ENCODE results near the gene SLCO1C1. TPM values are rescaled to one million over a fixed set of nuclear protein-coding genes. Genes with fewer than 3 reads are reported as not detected.

SLCO1C1 gene
- total RNA-seq, 1 experiment from 2014 or later: not detected

- Histone ChIP-seq H3K36me3 (ENCODE audit: low read depth) (no peaks in the 10 kb centered on the region), H3F3A (ENCODE audit: insufficient read depth, low read depth) (no peaks in the 10 kb centered on the region), H3K4me2 (no peak overlapping the region), H3K4me1 (replicated peaks; ENCODE audit: insufficient read depth) (no peaks in the 10 kb centered on the region), H2AFZ (no peak overlapping the region), H3K27me3 (ENCODE audit: insufficient read depth, low read depth) (no peaks in the 10 kb centered on the region), H3K27ac (no peak overlapping the region), H4K20me1 (ENCODE audit: insufficient read depth) (no peaks in the 10 kb centered on the region), H3K9me3 (ENCODE audit: insufficient read depth, low read depth) (no peaks in the 10 kb centered on the region; the same call in 1 of the 2 replicates), H3K79me2 (ENCODE audit: low read depth) (no peaks in the 10 kb centered on the region), H3K4me3 (no peak overlapping the region), H3K9me2 (ENCODE audit: insufficient read depth) (no peaks in the 10 kb centered on the region; the same call in 1 of the 2 replicates)
- TF ChIP-seq EZH2 (IDR thresholded peaks at IDR 0.05; ENCODE audit: low read depth) (no peak), CTCF (conservative IDR thresholded peaks at IDR 0.05) (no peak)
- DNase-seq: no peak
- BruUV-seq (replicated peaks): no TSS peak
- POLR2A ChIA-PET (ENCODE audit: unreplicated experiment): no interaction called here
- intact Hi-C loops (cut with micrococcal nuclease; ENCODE audit: unreplicated experiment): no loop called here
- CTCF ChIA-PET: no interaction called here
Observed at GRCh38 chr12:20740972-20741371, 45.8 kb downstream of the SLCO1C1 start.

GRCh38 chr12:20748198-20748597, 53.1 kb downstream of the SLCO1C1 start:
- Histone ChIP-seq H2AFZ (no peak overlapping the region), H3F3A (ENCODE audit: insufficient read depth, low read depth) (no peaks in the 10 kb centered on the region), H3K4me1 (replicated peaks; ENCODE audit: insufficient read depth) (no peaks in the 10 kb centered on the region), H3K4me2 (no peak overlapping the region), H3K79me2 (ENCODE audit: low read depth) (no peaks in the 10 kb centered on the region), H3K27me3 (ENCODE audit: insufficient read depth, low read depth) (no peaks in the 10 kb centered on the region), H3K36me3 (ENCODE audit: low read depth) (no peaks in the 10 kb centered on the region), H3K9me3 (ENCODE audit: insufficient read depth, low read depth) (no peaks in the 10 kb centered on the region), H3K9me2 (ENCODE audit: insufficient read depth) (no peaks in the 10 kb centered on the region), H4K20me1 (ENCODE audit: insufficient read depth) (no peaks in the 10 kb centered on the region), H3K4me3 (no peak overlapping the region), H3K27ac (no peak overlapping the region)
- BruUV-seq (replicated peaks): no TSS peak
- no peak for DNase-seq
- TF ChIP-seq EZH2 (IDR thresholded peaks at IDR 0.05; ENCODE audit: low read depth): no peak
- TF ChIP-seq CTCF (conservative IDR thresholded peaks at IDR 0.05): no peak
- intact Hi-C loops (cut with micrococcal nuclease; ENCODE audit: unreplicated experiment): no loop called here
- ChIA-PET CTCF (no interaction called here), POLR2A (ENCODE audit: unreplicated experiment) (no interaction called here)

- no peaks in the 10 kb centered on the region for H3K27me3 ChIP-seq (ENCODE audit: insufficient read depth, low read depth)
- ChIA-PET CTCF (no interaction called here), POLR2A (ENCODE audit: unreplicated experiment) (no interaction called here)
- H3K9me3 ChIP-seq (ENCODE audit: insufficient read depth, low read depth): no peaks in the 10 kb centered on the region
- H3K79me2 ChIP-seq (ENCODE audit: low read depth): no peaks in the 10 kb centered on the region
- no peak overlapping the region for H3K4me3 ChIP-seq
- TF ChIP-seq CTCF (conservative IDR thresholded peaks at IDR 0.05) (no peak), EZH2 (IDR thresholded peaks at IDR 0.05; ENCODE audit: low read depth) (no peak)
- H2AFZ ChIP-seq: no peak overlapping the region
- no peak for DNase-seq
- H3K4me1 ChIP-seq (replicated peaks; ENCODE audit: insufficient read depth): no peaks in the 10 kb centered on the region
- no peaks in the 10 kb centered on the region for H3K36me3 ChIP-seq (ENCODE audit: low read depth)
- no peak overlapping the region for H3K27ac ChIP-seq
- no peaks in the 10 kb centered on the region for H3K9me2 ChIP-seq (ENCODE audit: insufficient read depth)
- H3K4me2 ChIP-seq: no peak overlapping the region
- no peaks in the 10 kb centered on the region for H4K20me1 ChIP-seq (ENCODE audit: insufficient read depth)
- intact Hi-C loops (cut with micrococcal nuclease; ENCODE audit: unreplicated experiment): no loop called here
- H3F3A ChIP-seq (ENCODE audit: insufficient read depth, low read depth): no peaks in the 10 kb centered on the region
- BruUV-seq (replicated peaks): no TSS peak
Observed at GRCh38 chr12:20751046-20751445, 55.9 kb downstream of the SLCO1C1 start.

Data from PC-9 (cell line).